Iris pigment epithelial cell (primary cell): Measurements from ENCODE around the gene NCAM2.

Experiments used
- DNase-seq: peaks from one replicate; pipeline ENCODE4 v3.0.0-alpha.2; 2011; ENCODE audit warnings: low read depth

Gene NCAM2

DNA sequence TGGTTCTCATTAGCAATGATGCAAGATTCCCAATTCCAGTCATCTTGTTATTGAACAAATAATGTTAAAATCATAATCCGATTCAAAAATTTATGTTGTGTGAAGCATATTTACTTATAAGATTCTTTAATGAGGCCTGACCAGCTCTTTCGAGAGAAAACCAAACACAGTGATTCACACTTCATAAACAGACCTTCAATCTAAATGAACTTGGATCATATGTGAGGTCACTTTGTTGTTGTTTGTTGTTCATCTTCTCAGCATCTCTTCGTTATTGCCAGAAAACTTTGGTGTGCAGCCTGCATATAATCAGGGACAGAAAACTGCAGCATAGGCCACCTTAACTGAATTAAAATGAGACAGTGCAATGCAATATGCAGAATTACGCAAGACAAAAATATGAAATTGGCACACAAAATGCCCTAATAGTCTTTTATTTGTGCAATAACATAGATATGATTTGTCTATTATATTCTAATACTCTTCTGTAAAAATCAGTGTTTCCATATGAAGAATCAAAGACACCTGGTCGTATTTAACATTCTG is 30.1 kb downstream of the NCAM2 start:
- DNase-seq, result no peak

DNA sequence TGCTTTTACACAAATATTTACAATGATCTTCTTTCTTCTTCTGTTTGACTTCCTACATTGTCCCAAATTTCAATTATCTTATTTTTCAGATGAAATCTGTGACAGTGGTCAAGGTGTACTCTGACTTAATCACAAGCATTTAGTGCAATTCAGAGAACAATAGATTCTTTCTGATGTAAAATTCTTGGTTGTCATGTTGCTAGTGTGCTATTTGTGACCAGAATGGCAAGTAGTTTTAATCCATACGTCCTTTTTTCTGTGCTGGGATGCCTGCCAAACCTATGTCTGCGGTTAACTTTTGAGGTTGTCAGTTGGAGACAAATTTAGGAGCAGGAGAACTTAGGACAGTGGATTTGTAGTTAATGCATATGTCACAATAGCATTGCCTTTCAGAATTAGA is 31.0 kb downstream of the NCAM2 start:
- no peak for DNase-seq

DNA sequence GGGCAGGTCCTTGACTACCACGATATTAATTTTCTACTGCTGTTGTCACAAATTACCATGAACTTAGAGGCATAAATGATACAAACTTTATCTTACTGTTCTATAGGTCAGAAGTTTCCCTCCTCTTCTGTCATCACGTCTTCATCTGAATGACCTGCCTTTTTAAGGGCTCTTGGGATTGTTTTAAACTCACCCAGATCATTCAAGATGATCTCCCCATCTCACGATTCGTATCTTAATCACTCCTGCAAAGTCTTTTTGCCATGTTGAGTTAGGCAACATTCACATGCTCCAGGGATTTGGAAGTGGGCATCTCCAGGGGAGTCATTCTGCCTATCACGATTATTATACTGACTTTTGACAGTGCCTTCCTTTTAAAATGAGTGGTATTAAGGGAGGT is 32.1 kb downstream of the NCAM2 start:
- no peak for DNase-seq

DNA sequence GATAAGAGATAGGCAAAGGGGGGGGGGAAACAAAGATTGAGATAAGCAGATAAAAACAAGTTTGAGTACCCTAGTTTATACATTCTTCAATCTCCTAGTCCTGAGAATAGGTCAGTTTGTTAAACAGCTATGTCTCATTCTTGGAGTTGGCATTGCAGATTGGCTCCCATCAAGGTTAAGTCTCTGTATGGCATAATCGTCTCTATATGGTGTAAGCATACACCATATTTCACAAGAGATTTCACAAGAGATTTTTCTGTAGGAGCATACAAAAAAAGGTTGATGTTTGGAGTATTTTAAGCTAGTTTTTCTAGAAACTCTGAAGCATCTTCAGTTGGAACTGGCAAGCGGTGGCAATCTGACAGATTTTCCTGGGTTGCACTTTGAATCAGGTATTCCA is 35.8 kb downstream of the NCAM2 start:
- no peak for DNase-seq

DNA sequence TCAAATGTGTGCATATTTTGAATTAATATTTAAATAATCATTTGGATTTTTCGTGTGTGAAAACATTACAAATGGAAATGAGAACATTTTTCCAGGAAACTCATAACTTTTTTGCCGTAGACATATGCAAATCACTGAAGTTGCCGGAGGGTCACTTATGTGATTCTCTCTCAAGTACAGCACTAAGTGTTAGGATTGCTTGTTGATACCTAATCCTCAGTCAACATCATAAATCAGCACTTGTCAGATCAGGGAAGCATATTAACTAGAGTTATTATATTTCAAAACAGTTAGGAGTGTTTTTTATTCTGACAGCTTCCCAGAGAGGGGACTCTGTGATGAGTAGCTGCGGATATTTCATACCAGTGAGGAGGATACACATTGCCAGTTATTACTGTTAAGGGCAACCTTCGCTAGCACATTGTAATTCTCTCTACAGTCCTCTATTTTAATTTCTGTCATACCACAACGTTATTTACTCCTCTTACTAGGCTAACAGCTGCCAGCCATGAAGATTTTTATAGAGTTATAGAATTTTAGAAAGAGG is 41.5 kb downstream of the NCAM2 start:
- no peak for DNase-seq

- DNase-seq, result peak; percentile 8
Measured at GRCh38 chr21:21045518-21045917, 47.3 kb downstream of the NCAM2 start.

DNA sequence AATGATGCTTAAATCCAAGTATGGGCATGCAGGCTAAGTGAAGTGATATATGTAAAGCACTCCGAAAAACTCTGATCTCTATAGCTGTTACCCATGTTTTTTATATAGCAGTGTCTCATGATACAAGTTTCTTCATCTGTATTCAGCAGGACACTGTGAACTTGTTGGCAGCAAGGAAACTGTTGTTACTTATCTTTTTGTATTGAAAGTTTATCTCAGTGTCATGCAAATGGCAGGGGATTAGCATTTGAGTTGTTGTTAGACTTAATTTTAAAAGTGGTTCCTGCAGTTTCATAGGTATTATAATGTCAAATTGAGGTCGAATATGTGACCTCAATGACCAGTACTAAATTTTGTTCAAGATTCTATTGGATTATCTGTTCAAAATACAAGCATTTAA is 47.9 kb downstream of the NCAM2 start:
- DNase-seq, result no peak

- no peak for DNase-seq
Measured at GRCh38 chr21:21051109-21052055, 53.2 kb downstream of the NCAM2 start.

- DNase-seq, result no peak
Measured at GRCh38 chr21:21052672-21053071, 54.5 kb downstream of the NCAM2 start.

DNA sequence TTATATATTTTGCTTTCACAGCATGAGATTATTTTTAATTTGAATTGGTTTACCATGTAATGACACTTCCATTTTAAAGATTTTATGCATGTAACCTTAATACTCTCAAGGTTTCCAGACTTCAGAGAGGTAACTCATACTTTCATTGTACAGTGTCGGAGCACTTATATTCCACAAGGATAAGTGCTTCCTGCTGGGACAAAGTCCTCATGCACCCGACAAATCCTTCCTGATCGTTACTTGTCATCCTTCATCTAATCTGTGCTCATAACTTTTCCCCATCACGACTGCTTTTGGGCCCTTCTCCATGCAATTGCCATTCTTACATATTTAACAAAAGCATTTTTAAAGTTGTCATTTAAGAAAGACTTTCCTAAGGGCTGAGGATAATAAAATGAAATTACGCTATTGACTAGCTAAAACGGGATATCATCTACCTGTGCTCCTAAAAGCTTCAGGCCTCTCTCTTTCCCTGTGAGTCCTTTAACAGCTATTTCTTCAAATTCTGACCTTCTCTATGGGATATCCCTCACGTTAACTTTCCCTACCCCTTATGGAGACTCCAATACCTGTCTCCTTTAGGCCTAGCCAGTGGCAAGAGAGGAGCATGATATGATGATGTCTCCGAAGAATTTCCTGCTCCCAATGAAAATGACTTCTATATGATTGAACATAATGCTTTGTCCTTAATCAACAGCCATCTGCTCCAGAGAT is 59.3 kb downstream of the NCAM2 start:
- no peak for DNase-seq

- DNase-seq, result no peak
Measured at GRCh38 chr21:21063828-21064227, 65.6 kb downstream of the NCAM2 start.

- no peak for DNase-seq
Measured at GRCh38 chr21:21064353-21064752, 66.1 kb downstream of the NCAM2 start.

DNA sequence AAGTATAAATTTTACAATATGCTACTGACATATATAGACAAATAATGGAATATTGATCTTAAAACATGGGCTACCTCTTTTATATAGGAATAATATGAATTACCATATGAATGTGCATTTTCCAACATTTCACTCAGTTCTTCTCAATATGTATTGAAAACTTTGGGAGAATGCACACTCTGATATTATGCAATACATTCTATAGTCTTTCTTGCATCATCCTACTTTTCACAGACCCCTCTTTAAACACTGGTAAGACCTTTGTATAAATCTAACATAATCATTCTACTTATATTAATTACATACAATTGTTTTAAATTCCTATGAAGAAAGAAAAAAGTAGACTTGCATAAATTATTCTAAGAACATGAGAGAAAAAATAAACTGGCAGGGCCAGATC is 69.2 kb downstream of the NCAM2 start:
- DNase-seq, result no peak

DNA sequence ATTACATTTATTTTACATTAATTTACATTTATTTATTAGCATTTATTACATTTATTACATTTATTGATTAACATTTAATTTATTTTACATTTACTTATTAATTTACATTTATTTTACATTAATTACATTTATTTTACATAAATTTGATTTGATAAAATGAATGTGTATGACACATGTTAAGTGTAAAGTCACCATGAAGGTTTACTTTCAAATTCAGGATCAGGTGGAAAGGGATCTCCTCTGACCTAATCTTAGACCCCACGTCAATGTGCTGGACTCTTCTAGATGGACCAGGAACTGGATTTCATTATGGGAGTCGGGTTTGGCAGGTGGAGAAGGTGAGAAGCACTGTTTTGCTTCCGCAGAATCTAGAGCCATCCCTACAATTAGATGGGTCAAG is 76.1 kb downstream of the NCAM2 start:
- DNase-seq, result no peak

DNA sequence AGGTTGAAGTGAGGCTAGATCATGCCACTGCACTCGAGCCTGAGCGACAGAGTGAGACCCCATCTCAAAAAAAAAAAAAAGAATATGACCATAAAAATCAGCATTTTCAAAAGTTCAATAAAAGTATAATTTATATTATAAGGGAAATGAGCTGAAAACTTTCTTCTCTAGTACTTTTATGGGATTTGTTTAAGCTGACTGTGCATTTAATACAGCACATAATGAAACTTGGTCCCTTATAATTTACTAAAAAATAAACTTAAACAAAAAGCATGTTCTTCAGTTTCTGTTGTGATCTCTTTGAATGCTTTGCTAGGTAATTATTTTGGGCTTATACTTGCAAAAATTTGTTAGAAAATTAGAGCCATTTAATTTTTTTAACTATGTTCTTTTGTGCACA is 77.8 kb downstream of the NCAM2 start:
- no peak for DNase-seq

DNA sequence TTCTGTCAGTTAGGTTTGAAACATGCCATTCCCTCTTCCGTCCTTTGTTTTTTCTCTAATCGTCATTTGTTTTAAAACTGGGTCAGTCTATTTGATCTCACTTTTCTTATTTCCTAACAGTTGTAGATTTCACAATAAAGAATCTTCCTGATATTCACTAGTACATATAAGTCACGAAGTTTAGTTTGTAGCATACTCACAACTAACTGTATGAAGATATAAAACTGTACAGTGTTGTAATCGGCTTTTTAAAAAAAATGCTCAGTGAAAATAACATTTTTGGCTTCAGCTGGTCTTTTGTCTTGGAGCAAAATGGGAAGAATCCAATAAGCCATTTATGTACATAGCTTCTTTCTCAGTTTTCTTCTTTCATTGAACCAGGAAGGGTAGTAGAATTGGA is 78.3 kb downstream of the NCAM2 start:
- no peak for DNase-seq

DNA sequence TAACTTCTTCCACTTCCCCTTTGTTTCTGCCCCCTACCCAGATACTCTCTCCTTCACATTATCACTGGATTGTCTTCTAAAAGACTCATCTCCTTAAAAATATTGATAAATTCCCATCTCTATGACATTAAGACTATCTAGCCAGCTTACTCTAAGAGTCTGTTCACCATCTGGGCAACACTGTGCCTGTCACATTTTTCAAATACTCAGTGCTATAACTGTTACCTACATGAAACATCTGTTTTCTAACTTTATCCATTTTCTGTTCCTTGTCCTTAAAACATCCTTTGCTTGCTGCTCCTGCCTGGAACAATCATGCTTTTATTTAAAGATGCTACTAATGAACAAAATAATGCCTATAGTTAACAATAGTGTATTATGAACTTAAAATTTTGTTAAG is 81.4 kb downstream of the NCAM2 start:
- DNase-seq, result no peak

- peak; percentile 34 for DNase-seq
Measured at GRCh38 chr21:21084179-21084578, 86.0 kb downstream of the NCAM2 start.

- DNase-seq, result no peak
Measured at GRCh38 chr21:21085206-21085605, 87.0 kb downstream of the NCAM2 start.

- no peak for DNase-seq
Measured at GRCh38 chr21:21096956-21097355, 98.7 kb downstream of the NCAM2 start.

GRCh38 chr21:21097466-21097865 is 99.3 kb downstream of the NCAM2 start:
- DNase-seq, result no peak

DNA sequence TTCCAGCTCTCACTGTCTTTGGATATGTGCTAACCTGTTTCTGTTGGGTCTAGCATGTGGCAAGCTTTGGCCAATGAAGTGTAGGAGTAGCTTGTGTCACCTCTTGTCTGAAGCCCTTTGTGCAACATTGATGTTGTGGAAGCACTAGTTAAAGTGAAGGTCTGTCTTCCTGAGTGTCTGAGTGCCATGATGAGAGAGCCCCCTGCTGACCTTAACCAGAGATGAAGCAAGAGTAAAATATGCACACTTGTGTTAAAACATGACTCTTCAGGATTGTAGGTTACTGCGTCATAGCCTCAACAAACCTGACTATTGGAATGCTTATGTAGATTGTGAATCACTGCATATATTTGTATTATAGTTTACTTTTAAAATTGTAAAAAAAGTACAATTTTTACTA is 103.7 kb downstream of the NCAM2 start:
- peak; percentile 59 for DNase-seq

- DNase-seq, result no peak
Measured at GRCh38 chr21:21102896-21103295, 104.7 kb downstream of the NCAM2 start.
